ENCODE results near the gene RNF151. TPM values are rescaled to one million over a fixed set of nuclear protein-coding genes. Genes with fewer than 3 reads are reported as not detected.
"Not testable (repeated sequence)": the region's sequence is repeated elsewhere in the genome, so short reads cannot be mapped to it uniquely, and the experiment has no call there.

Gene RNF151
- total and polyA plus RNA-seq, 10 of the 15 experiments (the other 5 are each of a cell fraction or from before 2014, with no cell fraction given) = 0.17 to 0.56 TPM; not detected in 8

DNA sequence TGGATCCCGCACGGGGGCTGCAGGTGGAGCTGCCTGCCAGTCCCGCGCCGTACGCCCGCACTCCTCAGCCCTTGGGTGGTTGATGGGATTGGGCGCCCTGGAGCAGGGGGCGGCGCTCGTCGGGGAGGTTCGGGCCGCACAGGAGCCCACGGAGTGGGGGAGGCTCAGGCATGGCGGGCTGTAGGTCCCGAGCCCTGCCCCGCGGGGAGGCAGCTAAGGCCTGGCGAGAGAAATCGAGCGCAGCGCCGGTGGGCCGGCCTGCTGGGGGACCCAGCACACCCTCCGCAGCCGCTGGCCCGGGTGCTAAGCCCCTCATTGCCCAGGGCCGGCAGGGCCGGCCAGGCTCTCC lies 8.5 kb upstream of the RNF151 start:
- in situ Hi-C loops (cut with MboI); H3K9me3 ChIP-seq (replicated peaks; ENCODE audit: control insufficient read depth, insufficient read depth, low read length); H3K4me2 ChIP-seq (ENCODE audit: control insufficient read depth, insufficient read depth); H3K9ac ChIP-seq (ENCODE audit: control insufficient read depth, insufficient read depth, low read length); intact Hi-C loops (cut with micrococcal nuclease; ENCODE audit: unreplicated experiment); CTCF ChIA-PET; DNase-seq (ENCODE audit: low read depth, low spot score); ATAC-seq; H2AFZ ChIP-seq (ENCODE audit: control insufficient read depth, low read depth, low read length); RAD21 ChIA-PET (ENCODE audit: unreplicated experiment); H4K20me1 ChIP-seq (ENCODE audit: control insufficient read depth, insufficient read depth); FAIRE-seq; H3K4me3 ChIP-seq; BruUV-seq (replicated peaks); H3K27me3 ChIP-seq (replicated peaks in 1 of 2; ENCODE audit: control insufficient read depth in 2 of 2, insufficient read depth in 2 of 2, low read length in 1 of 2); SMC1A ChIA-PET (ENCODE audit: uncharacterized antibody, unreplicated experiment); H3K27ac ChIP-seq (ENCODE audit: control insufficient read depth, insufficient read depth): not testable (repeated sequence)
- POLR2A ChIA-PET = interaction anchor here (1.1 to 1.8 kb wide), 3 partner anchors 12 to 15 kb away, joined by 3 to 6 read pairs (median 3); partner anchors contain the start of genes MSRB1 and TBL3
- H3K4me1 ChIP-seq (ENCODE audit: control insufficient read depth, insufficient read depth, low read length) = peaks cover 19% of the 10 kb centered on the region
- H3K36me3 ChIP-seq (ENCODE audit: control insufficient read depth in 2 of 2, insufficient read depth in 2 of 2, low read length in 1 of 2) = peaks cover 5 to 13% of the 10 kb centered on the region in 2 experiments; a peak in 3 of 4 replicates
- WGBS (ENCODE audit: insufficient coverage, insufficient replicate concordance, low lambda C conversion rate, missing lambda C conversion rate) = 74% methylated on average over 26 of the region's 30 CpGs
- peaks cover 34% of the 10 kb centered on the region for H3K79me2 ChIP-seq (ENCODE audit: control insufficient read depth, insufficient read depth, low read length)

GRCh38 chr16:1958715-1959268 lies 7.9 kb upstream of the RNF151 start:
- no peak overlapping the region for H3K27ac ChIP-seq (ENCODE audit: control insufficient read depth, insufficient read depth)
- H2AFZ ChIP-seq (ENCODE audit: control insufficient read depth, low read depth, low read length) = peak overlapping the region; percentile 95
- peaks cover 8 to 13% of the 10 kb centered on the region in 2 experiments; a peak in 3 of 4 replicates for H3K36me3 ChIP-seq (ENCODE audit: control insufficient read depth in 2 of 2, insufficient read depth in 2 of 2, low read length in 1 of 2)
- H3K27me3 ChIP-seq (replicated peaks in 1 of 2; ENCODE audit: control insufficient read depth in 2 of 2, insufficient read depth in 2 of 2, low read length in 1 of 2) = no peaks in the 10 kb centered on the region; a peak in 1 of 4 replicates
- H4K20me1 ChIP-seq (ENCODE audit: control insufficient read depth, insufficient read depth) = peaks cover 6% of the 10 kb centered on the region; the same call in 1 of the 2 replicates
- TF ChIP-seq SMAD1 (IDR thresholded peaks at IDR 0.05; ENCODE audit: low read depth, partially characterized antibody) = no peak
- TF ChIP-seq IKZF2 (IDR thresholded peaks at IDR 0.05) = no peak
- TF ChIP-seq SP1 (IDR thresholded peaks at IDR 0.05; ENCODE audit: low read depth, low read length) = no peak
- TF ChIP-seq CHD2 (IDR thresholded peaks at IDR 0.05; ENCODE audit: borderline replicate concordance, low read depth, low read length) = no peak
- no peak for TF ChIP-seq BMI1 (IDR thresholded peaks at IDR 0.05; ENCODE audit: borderline replicate concordance)
- TF ChIP-seq SUPT20H (IDR thresholded peaks at IDR 0.05; ENCODE audit: borderline replicate concordance, control insufficient read depth, low read depth, low read length) = no peak
- H3K4me1 ChIP-seq (ENCODE audit: control insufficient read depth, insufficient read depth, low read length) = peaks cover 19% of the 10 kb centered on the region
- peak overlapping the region; percentile 2; the same call in 1 of the 2 replicates for H3K9ac ChIP-seq (ENCODE audit: control insufficient read depth, insufficient read depth, low read length)
- ATAC-seq (no peak; the same call in 2 of the 3 replicates), DNase-seq (ENCODE audit: low read depth, low spot score) (no peak), FAIRE-seq (no peak)
- H3K9me3 ChIP-seq (replicated peaks; ENCODE audit: control insufficient read depth, insufficient read depth, low read length) = no peaks in the 10 kb centered on the region
- RAD21 ChIA-PET (ENCODE audit: unreplicated experiment) = no interaction called here
- intact Hi-C loops (cut with micrococcal nuclease; ENCODE audit: unreplicated experiment) = no loop called here
- in situ Hi-C loops (cut with MboI) = no loop called here
- no TSS peak for BruUV-seq (replicated peaks)
- POLR2A ChIA-PET = interaction anchor here (1.3 to 1.8 kb wide), 3 partner anchors 13 to 23 kb away, joined by 3 to 4 read pairs (median 3); partner anchors contain the start of genes MSRB1, NOXO1 and TBL3
- SMC1A ChIA-PET (ENCODE audit: uncharacterized antibody, unreplicated experiment) = no interaction called here
- H3K4me3 ChIP-seq = no peak overlapping the region; the same call in 1 of the 2 replicates
- H3K4me2 ChIP-seq (ENCODE audit: control insufficient read depth, insufficient read depth) = peak overlapping the region; percentile 89
- CTCF ChIA-PET = interaction anchor here (0.9 kb wide), 1 partner anchor 45 kb away, joined by 3 read pairs; no protein-coding TSS in a partner anchor
- WGBS (ENCODE audit: insufficient coverage, insufficient replicate concordance, low lambda C conversion rate, missing lambda C conversion rate) = 44% methylated on average over 14 of the region's 14 CpGs
- H3K79me2 ChIP-seq (ENCODE audit: control insufficient read depth, insufficient read depth, low read length) = peaks cover 41% of the 10 kb centered on the region

Measured in GM12878 (cell line).